Activated T-cell treated with anti-CD3 and anti-CD28 coated beads for 24 hours (primary cell): ENCODE data around the gene CDHR3.

Experiments
- DNase-seq: peaks from one replicate; pipeline ENCODE4 v3.0.0-alpha.2; 2020; ENCODE audit warnings: low read depth

The CDHR3 gene

GRCh38 chr7:106065575-106066500 is 102.8 kb downstream of the CDHR3 start:
- DNase-seq = no peak

- no peak for DNase-seq
These were observed 104.6 kb downstream of the CDHR3 start for GRCh38 chr7:106067678-106068077.

- no peak for DNase-seq
These were observed 105.5 kb downstream of the CDHR3 start for GRCh38 chr7:106068538-106068961.

- DNase-seq = no peak
These were observed 105.9 kb downstream of the CDHR3 start for GRCh38 chr7:106068986-106069385.

GRCh38 chr7:106069471-106070200 is 106.6 kb downstream of the CDHR3 start:
- no peak for DNase-seq

- DNase-seq = no peak
These were observed 107.1 kb downstream of the CDHR3 start for GRCh38 chr7:106070201-106070551.

- no peak for DNase-seq
These were observed 107.6 kb downstream of the CDHR3 start for GRCh38 chr7:106070567-106071254.

- peak; percentile 27 for DNase-seq
These were observed 108.4 kb downstream of the CDHR3 start for GRCh38 chr7:106071356-106071998.

- no peak for DNase-seq
These were observed 109.1 kb downstream of the CDHR3 start for GRCh38 chr7:106071999-106072714.

GRCh38 chr7:106072715-106073091 is 109.6 kb downstream of the CDHR3 start:
- DNase-seq = no peak

- DNase-seq = no peak
These were observed 110.6 kb downstream of the CDHR3 start for GRCh38 chr7:106073701-106074100.

- DNase-seq = no peak
These were observed 111.2 kb downstream of the CDHR3 start for GRCh38 chr7:106074257-106074656.

- no peak for DNase-seq
These were observed 112.9 kb downstream of the CDHR3 start for GRCh38 chr7:106075937-106076336.

GRCh38 chr7:106076537-106076936 is 113.5 kb downstream of the CDHR3 start:
- DNase-seq = no peak

- DNase-seq = no peak
These were observed 117.4 kb downstream of the CDHR3 start for GRCh38 chr7:106080300-106080987.

- DNase-seq = no peak
These were observed 119.2 kb downstream of the CDHR3 start for GRCh38 chr7:106082087-106082854.
